Hepatocyte (in vitro differentiated cells): Measurements from ENCODE around the gene ITPRID2. TPM values are rescaled to one million over a fixed set of nuclear protein-coding genes. Genes with fewer than 3 reads are reported as not detected.

ENCODE experiments used
- DNase-seq: peaks from one replicate; pipeline ENCODE4 v3.0.0-alpha.2; 2016; ENCODE audit warnings: low spot score
- H2AFZ ChIP-seq: fragments of 200-600 bp; sonication (generic); 2 replicates; pipeline ENCODE4 v1.6.0; 2016; ENCODE audit warnings: antibody characterized with exemption, mild to moderate bottlenecking
- H3K27ac ChIP-seq: fragments of 200-600 bp; sonication (generic); 2 replicates; pipeline ENCODE4 v1.5.1; 2016; ENCODE audit warnings: mild to moderate bottlenecking
- H3K27me3 ChIP-seq: fragments of 200-600 bp; sonication (generic); 2 replicates; pipeline ENCODE4 v1.6.1; 2016
- H3K36me3 ChIP-seq: fragments of 200-600 bp; sonication (generic); replicated peaks from 2 replicates; pipeline ENCODE4 v1.5.1; 2016; ENCODE audit warnings: low read depth; ENCODE audit not compliant: insufficient read depth
- H3K4me1 ChIP-seq: fragments of 200-600 bp; sonication (generic); 2 replicates; pipeline ENCODE4 v1.5.1; 2016; ENCODE audit warnings: mild to moderate bottlenecking, moderate library complexity; ENCODE audit not compliant: insufficient read depth
- H3K4me2 ChIP-seq: fragments of 200-600 bp; sonication (generic); 2 replicates; pipeline ENCODE4 v1.6.0; 2016
- H3K4me3 ChIP-seq: fragments of 200-600 bp; sonication (generic); 2 replicates; pipeline ENCODE4 v1.5.1; 2016; ENCODE audit warnings: mild to moderate bottlenecking
- H3K79me2 ChIP-seq: fragments of 200-600 bp; sonication (generic); 2 replicates; pipeline ENCODE4 v1.6.0; 2017; ENCODE audit warnings: mild to moderate bottlenecking
- H3K9me2 ChIP-seq: fragments of 200-600 bp; sonication (generic); replicated peaks from 2 replicates; pipeline ENCODE4 v1.6.0; 2017; ENCODE audit warnings: mild to moderate bottlenecking; ENCODE audit not compliant: insufficient read depth
- H3K9me3 ChIP-seq: fragments of 200-600 bp; sonication (generic); 2 replicates; pipeline ENCODE4 v1.5.1; 2016; ENCODE audit warnings: low read depth, mild to moderate bottlenecking
- H4K20me1 ChIP-seq: fragments of 200-600 bp; sonication (generic); 2 replicates; pipeline ENCODE4 v1.6.0; 2016; ENCODE audit warnings: mild to moderate bottlenecking; ENCODE audit not compliant: insufficient read depth, poor library complexity, severe bottlenecking
- CTCF ChIP-seq: fragments of 200-600 bp; sonication (generic); IDR thresholded peaks from 2 replicates; pipeline ENCODE4 v1.5.1; 2016; ENCODE audit warnings: antibody characterized with exemption, mild to moderate bottlenecking; ENCODE audit not compliant: poor library complexity
- EZH2 ChIP-seq: fragments of 200-600 bp; sonication (generic); IDR thresholded peaks from 2 replicates; pipeline ENCODE4 v1.6.1; 2016; ENCODE audit warnings: antibody characterized with exemption, mild to moderate bottlenecking, borderline replicate concordance
- EZH2phosphoT487 ChIP-seq: fragments of 200-600 bp; sonication (generic); IDR thresholded peaks from one replicate; pipeline ENCODE4 v1.6.1; 2018; ENCODE audit warnings: antibody characterized with exemption, mild to moderate bottlenecking, low read depth, moderate library complexity; ENCODE audit not compliant: unreplicated experiment, severe bottlenecking
- WGBS: methylation state at CpG from one replicate; pipeline ENCODE4 v1.1.6; 2016; ENCODE audit warnings: low lambda C conversion rate; ENCODE audit errors: missing lambda C conversion rate; 5-methylcytosine and 5-hydroxymethylcytosine counted together
- polyA plus RNA-seq: library from polyadenylated mRNA; unstranded; fragments of >200 nt; fragmentation: Nextera tagmentation; extraction: Ambion mirVana; gene quantifications from 2 replicates; pipeline ENCODE4 v1.2.1, GENCODE V29; 2016
- total RNA-seq: library from RNA; depleted of rRNA; stranded (reverse); fragments of >200 nt; gene quantifications from 2 replicates; pipeline ENCODE4 v1.2.3, GENCODE V29; 2014

Gene ITPRID2
- total and polyA plus RNA-seq, 2 experiments from 2014 or later, result 52.5 to 183 TPM

- Histone ChIP-seq H3K9me2 (no peaks in the 10 kb centered on the region), H3K79me2 (no peaks in the 10 kb centered on the region), H2AFZ (no peak overlapping the region), H4K20me1 (no peaks in the 10 kb centered on the region), H3K27ac (no peak overlapping the region), H3K4me2 (no peak overlapping the region), H3K36me3 (no peaks in the 10 kb centered on the region), H3K27me3 (no peaks in the 10 kb centered on the region), H3K4me3 (no peak overlapping the region), H3K4me1 (no peaks in the 10 kb centered on the region), H3K9me3 (no peaks in the 10 kb centered on the region)
- WGBS, result 83% methylated on average over 2 of the region's 2 CpGs
- DNase-seq, result no peak
- TF ChIP-seq EZH2, result no peak
- no peak for TF ChIP-seq EZH2phosphoT487
- TF ChIP-seq CTCF, result no peak
Measured at GRCh38 chr2:181858600-181858999, 32.9 kb upstream of the ITPRID2 start.

- H3K4me2 ChIP-seq, result no peak overlapping the region
- TF ChIP-seq EZH2phosphoT487, result no peak
- no peak for TF ChIP-seq CTCF
- TF ChIP-seq EZH2, result no peak
Measured at GRCh38 chr2:181859123-181859522, 32.4 kb upstream of the ITPRID2 start.

GRCh38 chr2:181859803-181860202 is 31.7 kb upstream of the ITPRID2 start:
- H3K4me1 ChIP-seq, result no peaks in the 10 kb centered on the region

More at GRCh38 chr2:181859123-181859522, 32.4 kb upstream of the ITPRID2 start:
- Histone ChIP-seq H3K27ac (no peak overlapping the region), H3K9me3 (no peaks in the 10 kb centered on the region), H2AFZ (no peak overlapping the region), H4K20me1 (no peaks in the 10 kb centered on the region), H3K4me3 (no peak overlapping the region), H3K9me2 (no peaks in the 10 kb centered on the region), H3K27me3 (no peaks in the 10 kb centered on the region), H3K79me2 (no peaks in the 10 kb centered on the region), H3K4me1 (no peaks in the 10 kb centered on the region), H3K36me3 (no peaks in the 10 kb centered on the region)
- 65% methylated on average over 1 of the region's 1 CpG for WGBS
- DNase-seq, result no peak

More at GRCh38 chr2:181859803-181860202, 31.7 kb upstream of the ITPRID2 start:
- Histone ChIP-seq H3K4me2 (no peak overlapping the region), H3K27me3 (no peaks in the 10 kb centered on the region), H3K79me2 (no peaks in the 10 kb centered on the region), H3K4me3 (no peak overlapping the region), H2AFZ (no peak overlapping the region), H3K36me3 (no peaks in the 10 kb centered on the region), H3K27ac (no peak overlapping the region), H3K9me3 (no peaks in the 10 kb centered on the region), H4K20me1 (no peaks in the 10 kb centered on the region), H3K9me2 (no peaks in the 10 kb centered on the region)
- no peak for DNase-seq
- TF ChIP-seq EZH2phosphoT487 (no peak), EZH2 (no peak), CTCF (no peak)
